Globus pallidus (tissue), 1 donor: Measurements from ENCODE around the gene TOGARAM2.

Source experiments
- DNase-seq: peaks from one replicate; pipeline ENCODE4 v3.0.0-alpha.2; 2015; ENCODE audit warnings: low spot score

Gene TOGARAM2

DNA sequence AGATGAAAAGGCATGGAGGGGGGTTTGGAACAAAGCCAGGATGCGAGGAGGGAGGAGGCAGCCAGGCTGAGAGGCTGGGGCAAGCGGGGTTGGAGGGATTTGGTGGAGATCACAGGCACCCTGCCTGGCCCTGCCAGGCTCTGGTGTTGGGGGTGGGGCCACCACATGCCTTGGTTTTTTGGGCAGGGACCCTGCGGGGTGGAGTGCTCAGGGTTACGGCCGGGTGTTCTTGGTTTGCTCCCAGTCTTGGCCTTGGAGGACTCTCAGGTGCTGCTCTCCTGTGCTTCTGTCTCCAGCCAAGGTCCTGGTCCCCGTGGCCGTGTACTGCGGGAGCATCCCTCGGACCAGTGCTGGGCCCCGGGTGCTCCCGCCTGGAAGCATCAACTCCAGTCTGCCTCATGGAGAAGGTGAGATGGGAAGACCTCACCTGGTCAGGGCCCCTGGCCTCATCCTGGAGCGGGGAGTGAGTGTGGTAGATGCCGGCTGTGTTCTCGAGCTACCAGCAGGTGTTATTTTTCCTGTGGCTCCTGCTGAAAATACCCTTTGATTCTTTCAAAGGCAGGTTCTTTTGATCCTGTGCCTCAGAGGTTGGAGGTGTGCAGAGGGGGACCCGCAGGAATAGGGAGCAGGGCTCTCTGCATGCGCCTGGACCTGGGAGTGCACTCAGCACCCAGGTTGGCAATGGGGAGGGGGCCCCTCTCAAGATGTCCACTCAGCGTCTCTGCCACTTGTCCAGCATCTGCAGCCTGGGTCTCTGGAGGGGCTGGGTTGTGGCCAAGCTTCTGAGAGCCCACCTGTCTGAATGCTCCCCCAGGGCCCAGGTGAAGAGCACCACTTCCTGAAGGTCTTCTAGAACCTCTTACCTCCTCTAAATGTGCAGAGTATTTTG is 17.0 kb downstream of the TOGARAM2 start:
- no peak for DNase-seq

DNA sequence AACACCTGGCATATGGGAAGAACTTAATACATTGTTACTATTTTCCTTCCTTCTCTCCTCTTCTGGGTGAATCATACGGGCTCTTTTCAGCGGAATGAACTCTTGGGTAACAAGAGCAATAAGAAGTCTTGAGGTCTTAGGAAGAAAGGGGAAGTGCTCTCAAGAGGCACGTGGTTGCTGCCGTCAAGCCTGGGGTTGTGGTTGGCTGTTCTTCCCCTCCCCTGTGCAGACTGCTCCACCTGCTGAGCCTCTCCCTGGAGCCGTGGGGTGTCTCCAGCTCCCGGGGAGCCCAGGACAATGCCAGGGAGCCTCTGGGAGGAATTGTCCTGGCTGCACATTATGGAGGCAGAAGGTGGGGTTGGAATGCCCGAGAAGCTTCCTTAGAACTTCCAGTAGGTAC is 19.4 kb downstream of the TOGARAM2 start:
- peak; percentile 53 for DNase-seq

DNA sequence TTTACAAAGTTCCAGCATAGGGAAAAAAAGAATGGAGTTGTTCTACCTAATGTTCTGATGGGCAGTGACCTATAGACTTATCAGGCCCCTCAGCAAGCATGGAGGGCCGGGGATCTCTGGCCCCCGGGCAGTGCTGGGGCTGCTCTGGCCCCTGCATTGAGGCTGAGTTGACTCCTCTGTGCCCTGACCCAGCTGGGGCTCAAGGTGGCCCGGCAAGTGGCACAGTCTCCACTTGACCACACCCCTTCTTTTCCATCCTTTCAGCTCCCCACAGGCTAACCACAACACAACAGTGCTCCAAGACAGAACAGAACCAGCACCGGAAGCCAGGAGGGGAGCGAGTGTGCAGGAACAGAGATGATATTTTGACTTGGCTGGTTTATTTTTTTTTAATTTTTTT is 19.9 kb downstream of the TOGARAM2 start:
- DNase-seq, result no peak

DNA sequence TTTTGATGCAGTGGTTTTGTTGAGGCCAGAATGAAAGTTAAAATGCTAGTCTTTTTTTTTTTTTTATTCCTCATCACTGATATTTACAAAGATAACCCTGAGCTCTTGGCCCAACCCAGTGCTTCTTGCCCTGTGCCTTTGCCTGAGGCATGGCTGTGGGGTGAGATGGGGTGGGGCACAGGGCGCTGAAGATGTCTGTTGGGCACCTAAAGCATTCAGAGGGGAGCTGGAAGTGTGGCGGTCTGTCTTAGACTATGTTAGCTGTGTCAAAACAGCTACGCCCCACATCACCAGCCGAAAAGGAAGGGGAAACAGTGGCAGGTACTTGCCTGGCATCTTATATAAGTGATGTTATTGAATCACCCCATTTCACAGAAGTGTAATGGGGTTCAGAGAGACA is 20.7 kb downstream of the TOGARAM2 start:
- DNase-seq, result no peak

DNA sequence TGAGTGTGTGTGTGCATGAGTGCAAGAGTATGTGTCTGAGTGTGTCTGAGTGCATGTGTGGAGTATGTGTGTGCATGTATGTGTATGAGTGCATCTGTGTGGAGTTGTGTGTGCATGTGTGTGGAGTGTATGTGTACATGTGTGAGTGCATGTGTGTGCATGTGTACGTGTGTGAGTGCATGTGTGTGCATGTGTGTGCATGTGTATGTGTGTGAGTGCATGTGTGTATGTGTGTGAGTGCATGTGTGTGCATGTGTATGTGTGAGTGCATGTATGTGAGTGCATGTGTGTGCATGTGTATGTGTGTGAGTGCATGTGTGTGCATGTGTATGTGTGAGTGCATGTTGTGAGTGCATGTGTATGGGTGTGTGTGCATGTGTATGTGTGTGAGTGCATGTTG is 23.7 kb downstream of the TOGARAM2 start:
- DNase-seq, result no peak

DNA sequence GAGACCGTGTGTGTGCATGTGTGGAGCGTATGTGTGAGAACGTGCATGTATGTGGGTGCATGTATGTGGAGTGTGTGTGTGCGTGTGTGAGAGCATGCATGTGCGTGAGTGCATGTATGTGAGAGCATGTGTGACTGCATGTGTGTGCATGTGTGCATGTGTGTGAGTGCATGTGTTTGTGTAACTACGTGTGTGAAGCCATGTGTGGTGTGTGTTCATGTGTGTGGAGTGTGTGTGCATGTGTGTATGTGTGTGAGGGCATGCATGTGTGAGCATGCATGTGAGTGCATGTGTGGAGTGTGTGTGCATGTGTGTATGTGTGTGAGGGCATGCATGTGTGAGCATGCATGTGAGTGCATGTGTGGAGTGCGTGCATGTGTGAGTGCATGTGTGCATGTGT is 24.2 kb downstream of the TOGARAM2 start:
- no peak for DNase-seq

DNA sequence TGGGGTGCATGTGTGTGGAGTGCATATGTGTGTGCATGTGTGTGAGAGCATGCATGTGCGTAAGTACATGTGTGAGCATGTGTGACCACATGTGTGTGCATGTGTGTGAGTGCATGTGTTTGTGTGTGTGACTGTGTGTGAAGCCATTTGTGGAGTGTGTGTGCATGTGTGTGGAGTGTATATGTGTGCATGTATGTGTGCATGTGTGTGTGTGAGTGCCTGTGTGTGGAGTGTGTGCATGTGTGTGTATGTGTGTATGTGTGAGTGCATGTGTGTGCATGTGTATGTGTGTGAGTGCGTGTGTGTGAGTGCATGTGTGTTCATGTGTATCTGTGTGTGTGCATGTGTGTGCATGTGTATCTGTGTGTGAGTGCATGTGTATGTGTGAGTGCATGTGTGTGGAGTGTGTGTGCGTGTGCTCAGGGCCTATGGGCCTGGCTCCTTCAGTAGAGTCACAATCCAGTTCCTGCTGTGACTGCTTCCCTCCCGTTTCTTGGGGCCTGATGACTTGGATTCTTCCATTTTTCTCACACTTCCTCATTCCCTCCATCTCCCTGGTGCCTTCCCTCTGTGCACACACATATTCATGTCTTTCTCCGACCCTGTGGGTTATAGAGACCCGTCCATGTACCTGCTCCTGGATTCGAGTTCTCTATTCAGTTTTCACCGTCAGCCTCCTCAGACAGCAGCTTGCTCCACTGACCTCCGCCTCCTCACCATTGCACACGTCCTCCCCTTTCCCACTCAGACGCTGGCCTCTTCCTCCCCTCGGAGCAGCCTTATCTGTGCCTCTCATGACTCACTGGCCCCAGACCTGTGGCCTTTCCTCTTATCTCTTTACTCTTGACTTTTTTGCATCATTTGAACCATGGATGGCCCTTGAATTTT is 25.2 kb downstream of the TOGARAM2 start:
- no peak for DNase-seq

DNA sequence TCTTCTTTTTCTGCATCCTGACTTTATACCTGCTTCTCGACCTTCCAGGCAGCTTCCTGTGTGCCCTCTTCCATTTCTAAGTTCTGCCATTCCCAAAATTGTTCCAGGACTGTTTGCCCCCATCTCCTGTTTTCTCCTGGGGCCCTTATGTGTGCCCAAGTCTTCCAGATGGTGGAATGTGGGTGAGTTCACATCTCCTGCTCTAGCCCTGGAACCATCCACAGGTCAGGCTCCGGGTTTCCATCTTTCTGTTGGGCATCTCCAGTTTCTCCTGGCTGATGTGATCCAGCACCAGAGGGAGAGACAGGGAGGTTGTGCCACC is 25.8 kb downstream of the TOGARAM2 start:
- no peak for DNase-seq

DNA sequence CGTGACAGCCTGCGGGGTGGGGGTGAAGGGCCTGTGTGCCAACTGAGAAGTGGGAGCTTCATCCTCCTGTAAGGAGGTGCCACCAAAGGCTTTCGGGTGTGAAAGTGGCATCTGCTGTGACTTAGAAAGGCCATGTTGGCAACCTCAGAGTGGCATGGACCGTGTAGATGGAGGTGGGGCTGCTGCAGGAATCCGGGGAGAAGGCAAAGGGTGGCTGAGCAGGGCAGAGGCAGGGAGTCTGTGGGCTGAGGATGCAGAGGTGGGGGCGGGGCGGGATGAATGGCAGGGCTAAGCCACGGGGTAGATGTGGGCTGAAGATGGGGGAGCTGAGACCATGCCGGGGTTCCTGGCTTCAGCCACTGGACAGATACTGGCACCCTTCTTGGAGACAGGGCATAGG is 28.2 kb downstream of the TOGARAM2 start:
- DNase-seq, result no peak

DNA sequence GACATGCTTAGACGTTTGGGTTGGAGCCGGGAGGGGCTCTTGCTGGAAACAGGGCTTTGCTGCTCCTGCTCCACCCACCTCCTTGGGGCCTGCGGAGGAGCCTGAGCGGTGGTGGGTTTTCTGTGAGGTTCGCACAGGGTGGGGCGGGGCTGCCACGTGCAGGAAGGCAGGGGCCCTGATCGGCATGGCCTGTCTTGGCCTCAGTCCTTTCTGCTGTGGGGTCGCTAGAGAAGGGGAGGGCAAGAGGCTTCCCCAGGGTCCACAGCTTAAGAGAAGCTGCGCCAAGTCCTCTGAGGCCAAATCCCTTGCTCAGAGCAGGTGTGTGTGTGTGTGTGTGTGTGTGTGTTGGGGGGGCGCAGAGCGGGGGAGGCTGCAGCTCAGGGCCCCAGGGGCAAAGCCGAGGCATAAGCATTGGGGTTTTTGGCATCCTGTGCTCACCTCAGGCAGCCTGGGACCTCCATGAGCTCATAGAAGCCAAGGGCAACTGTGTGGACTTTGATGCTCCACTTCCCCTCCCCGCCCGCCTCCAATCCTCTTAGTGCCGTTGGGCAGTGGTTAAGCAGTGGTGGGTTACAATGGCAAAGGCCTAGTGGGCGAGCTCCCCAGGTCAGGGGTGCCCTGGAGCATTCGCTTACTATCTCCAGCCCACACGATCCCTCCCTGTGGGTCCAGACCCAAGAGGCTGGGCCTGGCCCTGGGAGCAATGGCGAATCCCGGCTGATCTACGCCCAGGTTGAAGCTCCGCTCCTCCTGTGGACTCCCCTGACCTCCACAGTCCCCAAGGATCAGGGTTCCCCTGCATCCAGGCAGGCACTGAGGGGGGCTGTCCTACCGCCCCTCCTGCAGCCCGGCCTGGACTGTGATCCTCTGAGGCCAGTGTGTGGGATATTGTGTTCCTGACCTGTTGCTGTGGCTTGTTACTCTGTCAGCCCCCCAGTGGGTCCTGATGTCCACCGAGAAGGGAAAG is 28.9 kb downstream of the TOGARAM2 start:
- no peak for DNase-seq

DNA sequence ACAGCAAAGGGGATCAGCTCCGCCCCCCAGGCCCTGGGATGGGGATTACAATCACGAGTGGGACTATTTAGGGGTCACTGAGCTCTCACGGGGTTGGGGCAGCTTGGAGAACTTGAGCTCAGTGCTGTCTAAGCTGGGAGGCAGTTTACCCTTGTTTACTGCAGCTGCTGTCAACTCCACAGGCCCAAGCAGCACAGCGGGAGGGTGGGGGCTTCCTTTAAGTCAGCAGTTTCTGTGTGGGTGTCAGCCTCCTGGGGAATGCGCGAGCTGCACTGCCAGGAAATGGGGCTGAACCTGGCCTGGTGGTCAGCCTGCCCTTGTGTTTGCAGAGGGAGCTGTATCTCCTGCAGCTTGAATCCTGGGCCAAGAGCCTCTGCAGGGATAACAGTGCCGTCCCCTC is 29.8 kb downstream of the TOGARAM2 start:
- DNase-seq, result no peak

DNA sequence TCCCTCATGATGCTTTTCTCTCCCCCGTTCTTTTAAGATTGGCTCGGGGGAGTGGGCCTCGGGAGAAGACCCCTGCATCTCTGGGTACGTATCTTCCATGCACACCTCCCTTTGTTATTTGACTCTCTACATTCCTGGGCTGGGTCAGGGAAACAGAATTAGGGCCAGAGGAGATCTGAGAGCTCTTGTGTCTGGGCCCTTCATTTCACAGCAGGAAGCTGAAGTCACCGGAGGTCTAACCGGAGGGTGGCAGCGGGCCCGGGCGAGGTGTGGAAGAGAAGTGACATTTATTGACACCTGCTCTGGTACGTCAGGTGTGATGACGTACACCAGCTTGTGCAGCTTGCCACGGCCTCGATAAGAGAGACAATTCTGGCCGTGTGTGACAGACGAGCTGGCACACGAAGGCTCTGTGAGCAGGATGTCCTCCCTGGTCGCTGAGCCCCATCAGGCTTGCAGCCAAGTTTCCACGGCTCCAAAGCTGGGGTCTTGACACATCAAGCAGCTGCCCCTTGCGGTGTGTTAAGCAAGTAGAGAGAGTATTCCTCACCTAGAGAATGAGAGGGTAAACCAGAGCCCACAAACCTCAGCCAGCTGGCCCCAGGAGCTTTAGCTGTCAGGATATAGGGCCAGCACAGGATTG is 30.4 kb downstream of the TOGARAM2 start:
- no peak for DNase-seq

DNA sequence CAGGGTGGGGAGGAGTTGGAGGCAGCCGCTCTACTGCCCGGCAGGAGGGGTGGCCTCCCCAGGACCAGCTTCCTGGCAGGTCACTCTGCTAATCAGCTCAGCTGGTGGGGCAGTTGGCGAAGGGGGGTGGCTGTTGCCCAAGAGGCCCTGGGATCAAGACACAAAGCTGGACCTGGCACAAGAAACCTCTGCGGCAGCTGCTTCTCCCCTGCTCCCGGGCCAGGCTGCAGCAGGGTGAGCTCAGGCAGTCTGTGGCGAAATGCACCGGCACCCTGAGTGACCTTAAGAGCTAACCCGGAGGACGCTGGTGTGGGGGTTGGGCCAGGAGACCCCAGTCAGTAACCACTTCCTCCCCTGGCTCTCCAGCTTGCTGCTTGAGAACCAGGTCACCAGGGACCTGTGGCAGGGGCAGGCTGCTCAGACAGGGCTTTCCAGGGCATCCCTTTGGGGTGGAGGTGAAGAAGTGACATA is 31.1 kb downstream of the TOGARAM2 start:
- DNase-seq, result no peak

DNA sequence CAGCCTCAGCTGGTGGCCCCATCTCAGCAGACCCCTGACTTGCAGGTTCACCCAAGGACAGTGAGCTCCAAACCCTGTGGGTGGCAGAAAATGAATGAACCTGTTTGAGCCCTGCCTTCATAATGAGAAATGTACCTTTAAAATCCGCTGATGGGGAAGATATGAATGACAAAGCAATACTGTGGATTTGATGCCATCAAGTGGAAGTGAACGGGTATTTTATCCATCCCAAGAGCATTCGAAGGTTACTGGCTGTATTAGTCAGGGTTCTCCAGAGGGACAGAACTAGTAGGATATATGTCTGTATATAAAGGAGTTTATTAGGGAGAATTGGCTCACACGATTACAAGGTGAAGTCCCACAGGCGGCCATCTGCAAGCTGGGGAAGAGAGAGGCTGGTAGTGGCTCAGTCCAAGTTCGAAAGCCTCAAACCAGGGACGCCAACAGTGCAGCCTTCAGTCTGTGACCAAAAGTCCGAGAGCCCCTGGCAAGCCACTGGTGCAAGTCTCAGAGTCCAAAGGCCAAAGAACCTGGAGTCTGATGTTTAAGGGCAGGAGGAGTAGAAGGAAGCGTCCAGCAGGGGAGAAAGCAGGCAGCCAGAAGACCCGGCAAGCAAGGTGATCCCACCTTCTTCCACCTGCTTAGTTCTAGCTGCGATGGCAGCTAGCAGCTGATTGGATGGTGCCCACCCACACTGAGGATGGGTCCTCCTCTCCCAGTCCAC is 32.1 kb downstream of the TOGARAM2 start:
- DNase-seq, result no peak

DNA sequence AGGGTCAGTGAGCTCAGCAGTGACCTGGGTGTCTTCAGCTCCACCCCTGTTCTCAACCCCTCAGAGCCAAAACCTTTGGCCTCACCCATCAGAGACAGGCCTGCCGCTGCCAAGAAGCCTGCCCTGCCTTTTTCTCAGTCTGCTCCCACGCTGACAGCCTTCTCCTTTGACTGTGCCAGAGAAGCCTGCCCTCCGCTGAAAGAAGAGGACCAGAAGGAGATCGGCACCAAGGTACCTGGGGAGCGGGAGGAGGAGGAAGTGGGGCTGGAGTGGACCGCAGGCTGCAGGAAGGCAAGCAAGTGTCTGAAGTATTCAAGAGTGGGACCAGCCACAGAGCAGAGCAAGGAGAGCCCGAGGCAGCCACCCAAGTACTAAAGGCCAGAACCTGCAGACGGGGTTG is 33.2 kb downstream of the TOGARAM2 start:
- no peak for DNase-seq

DNA sequence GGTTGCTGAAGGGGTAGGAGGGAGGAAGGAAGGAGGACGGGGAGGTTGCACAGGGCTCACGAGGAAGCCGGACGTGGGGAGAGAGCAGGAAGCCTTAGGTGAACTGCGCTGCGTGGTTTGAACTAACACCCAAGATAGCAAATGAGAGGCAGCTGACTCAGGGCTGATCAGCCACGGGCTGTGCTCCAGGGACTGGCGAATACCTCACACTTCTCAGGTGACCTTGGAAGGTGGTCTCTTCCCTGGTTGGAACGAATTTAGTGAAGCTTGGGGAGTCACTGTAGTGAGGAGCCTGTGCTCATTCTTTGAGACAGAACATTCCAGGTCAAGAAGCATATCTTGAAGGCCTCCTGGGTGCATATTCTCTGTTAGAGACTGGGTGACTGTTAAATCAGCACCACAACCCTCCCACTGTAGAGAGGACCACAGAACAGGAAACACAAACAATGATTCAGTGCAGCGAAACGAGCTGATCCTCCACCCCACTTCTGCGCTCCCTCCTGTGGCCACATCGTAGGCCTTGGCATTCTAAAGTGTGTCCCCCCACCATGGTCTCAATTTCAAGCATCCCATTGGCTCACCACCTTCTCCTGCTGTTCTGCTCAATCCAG is 33.8 kb downstream of the TOGARAM2 start:
- no peak for DNase-seq

DNA sequence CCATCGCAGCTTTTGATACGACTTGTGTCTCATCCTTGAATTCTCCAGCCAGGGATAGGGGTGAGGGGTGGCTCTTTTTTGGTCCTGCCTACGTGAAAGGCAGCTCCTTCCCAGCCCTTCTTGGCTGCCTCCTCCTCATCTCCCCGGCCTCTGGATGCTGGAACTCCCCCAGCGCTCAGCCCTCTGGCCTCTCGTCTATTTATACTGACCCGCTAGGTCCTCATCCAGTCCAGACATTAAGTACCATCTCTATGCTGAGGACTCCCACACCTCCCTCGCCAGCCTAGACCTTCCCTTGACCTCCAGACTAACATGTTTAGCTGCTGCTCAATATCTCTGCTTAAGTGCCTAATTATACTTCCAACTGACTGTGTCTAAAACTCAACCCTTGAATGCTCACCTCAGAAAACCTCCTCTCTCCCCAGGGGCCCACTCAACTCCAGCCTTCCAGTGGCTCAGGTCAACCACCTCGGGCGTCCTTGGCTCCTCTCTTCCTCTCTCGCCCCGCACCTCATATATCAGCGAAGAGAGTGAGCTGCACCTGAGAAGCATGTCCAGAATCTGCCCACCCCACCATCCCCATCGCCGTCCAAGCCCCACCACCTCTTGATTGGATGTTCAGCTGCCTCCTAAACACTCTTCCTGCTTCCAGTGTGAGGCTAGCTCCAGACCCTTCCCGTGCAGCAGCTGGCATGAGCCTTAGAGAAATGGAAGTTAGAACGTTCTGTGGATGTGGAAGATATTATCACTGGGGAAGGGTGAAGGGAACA is 34.8 kb downstream of the TOGARAM2 start:
- DNase-seq, result no peak

DNA sequence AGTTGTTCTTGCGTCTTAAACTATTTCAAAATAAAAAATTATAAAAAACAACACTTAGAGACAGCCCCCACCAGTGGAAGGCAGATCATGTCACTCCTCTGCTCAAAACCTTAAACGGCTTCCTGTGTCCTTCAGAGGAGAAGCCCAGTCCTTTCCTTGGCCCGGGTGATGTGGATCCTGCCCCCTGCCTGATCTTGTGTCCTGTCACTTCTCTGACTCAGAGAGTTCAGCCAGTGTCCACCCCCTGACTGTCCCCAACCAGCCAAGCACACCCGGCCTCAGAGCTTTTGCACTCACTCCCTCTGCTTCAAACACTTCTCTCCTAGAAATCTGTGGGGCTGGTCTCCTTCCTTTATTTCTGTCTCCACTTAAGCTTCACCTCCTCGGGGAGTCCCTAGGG is 35.4 kb downstream of the TOGARAM2 start:
- DNase-seq, result no peak

DNA sequence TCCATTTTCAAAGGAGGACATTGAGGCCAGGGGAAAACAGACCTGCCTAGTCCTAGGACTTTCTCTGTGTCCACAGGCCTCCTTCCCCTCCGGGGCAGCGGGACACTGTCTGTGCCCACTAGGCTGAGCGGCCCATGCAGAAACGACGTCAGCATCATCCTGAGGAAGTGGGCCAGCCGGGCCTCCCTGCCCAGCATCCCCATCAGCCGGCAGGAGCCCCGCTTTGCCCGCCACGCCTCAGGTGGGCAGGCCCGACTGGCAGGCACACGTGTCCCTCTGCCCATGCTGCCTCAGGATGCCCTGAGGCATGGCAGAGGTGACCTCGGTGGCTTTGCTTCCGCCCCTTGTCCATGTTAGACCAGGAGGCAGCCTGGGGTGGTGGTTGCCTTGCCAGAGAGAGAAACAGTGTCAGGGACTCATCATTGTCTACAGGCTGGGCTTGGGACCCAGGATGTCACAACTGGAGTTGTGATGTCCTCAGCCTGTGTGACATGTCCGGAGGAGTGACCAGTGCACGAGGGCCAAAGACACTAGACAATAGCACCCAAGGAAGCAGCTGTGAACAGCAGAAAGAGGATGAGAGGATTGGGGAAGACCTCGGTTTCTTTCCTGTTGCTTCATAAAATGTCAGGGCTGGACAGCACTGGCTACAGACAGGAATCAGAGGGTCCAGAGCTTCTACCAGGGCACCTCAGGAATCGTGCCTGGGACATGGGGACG is 36.8 kb downstream of the TOGARAM2 start:
- no peak for DNase-seq
